GM18868 (cell line): ENCODE measurements around the gene FMO4.
"Not testable (repeated sequence)": the region's sequence is repeated elsewhere in the genome, so short reads cannot be mapped to it uniquely, and the experiment has no call there.

ENCODE experiments used
- ATAC-seq: cut with Tn5 transposase; IDR thresholded peaks from one replicate; pipeline ENCODE4 v1.9.1; 2021; ENCODE audit warnings: mild to moderate bottlenecking, moderate library complexity; ENCODE audit not compliant: unreplicated experiment

FMO4 gene, protein sequence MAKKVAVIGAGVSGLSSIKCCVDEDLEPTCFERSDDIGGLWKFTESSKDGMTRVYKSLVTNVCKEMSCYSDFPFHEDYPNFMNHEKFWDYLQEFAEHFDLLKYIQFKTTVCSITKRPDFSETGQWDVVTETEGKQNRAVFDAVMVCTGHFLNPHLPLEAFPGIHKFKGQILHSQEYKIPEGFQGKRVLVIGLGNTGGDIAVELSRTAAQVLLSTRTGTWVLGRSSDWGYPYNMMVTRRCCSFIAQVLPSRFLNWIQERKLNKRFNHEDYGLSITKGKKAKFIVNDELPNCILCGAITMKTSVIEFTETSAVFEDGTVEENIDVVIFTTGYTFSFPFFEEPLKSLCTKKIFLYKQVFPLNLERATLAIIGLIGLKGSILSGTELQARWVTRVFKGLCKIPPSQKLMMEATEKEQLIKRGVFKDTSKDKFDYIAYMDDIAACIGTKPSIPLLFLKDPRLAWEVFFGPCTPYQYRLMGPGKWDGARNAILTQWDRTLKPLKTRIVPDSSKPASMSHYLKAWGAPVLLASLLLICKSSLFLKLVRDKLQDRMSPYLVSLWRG

DNA sequence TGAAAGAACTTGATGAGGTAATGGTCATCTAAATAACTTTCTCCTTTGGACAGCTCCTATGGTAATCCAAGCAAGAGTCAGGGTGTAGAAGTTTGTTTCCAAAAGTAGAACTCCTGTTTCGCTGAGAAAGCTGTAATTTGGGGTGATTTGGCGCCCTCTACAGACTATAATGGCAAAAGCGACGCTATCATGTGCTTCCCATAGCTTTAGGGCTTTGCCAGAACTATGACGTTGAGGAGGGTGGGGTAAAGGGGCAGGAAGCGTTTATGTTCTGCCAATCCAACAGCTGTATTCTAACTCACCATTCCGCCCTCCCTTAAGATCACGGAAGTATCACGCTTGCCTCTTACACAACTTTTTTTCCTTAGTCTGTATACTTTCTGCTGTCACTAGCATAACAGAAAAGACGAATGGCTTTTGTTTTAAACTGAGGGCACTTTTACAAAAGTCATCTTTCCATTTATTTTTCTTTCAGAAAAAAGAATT, at the start of gene FMO4:
TSS of gene FMO4 (plus strand) at position 349 of the 486 bp plus-strand sequence. CDS start 5,643 bp downstream, outside the sequence.
- ATAC-seq = peak; percentile 99

DNA sequence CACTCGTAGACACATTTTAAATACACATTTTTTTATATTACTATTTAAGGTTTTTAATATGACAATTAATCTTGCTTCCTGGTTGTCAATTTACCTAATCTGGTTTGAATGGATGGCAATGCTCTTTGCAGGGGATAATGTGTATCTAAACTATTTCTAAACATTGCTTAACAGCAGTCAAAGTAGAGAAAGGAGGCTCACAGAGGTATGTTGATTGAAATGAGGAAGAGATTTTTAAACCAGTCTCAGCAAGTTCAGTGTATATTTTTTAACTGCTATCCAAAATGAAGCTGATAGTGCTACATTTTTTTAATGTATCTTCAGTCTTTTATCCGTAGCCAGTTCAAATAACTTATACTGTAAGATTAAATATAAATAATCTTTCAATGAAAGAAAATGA, 48.3 kb upstream of the FMO4 start:
- ATAC-seq = no peak

DNA sequence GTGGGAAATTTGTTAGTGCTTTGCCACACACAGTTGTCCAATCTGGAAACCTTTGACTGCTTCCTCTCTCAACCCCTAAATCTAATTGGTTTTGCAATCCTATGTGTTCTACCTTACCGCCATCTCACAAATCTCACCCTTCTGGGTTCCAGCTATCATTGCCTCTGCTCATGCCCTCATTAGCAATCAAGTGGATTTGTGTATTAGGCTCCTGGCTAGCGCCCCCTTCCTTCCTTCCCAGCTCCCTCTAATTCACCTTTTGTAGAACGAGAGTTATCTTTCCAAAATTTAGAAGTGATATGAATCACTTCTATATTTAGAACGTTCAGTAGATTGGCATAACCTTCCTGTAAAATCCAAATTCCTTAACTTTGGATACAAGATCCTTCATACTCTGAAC, 47.1 kb upstream of the FMO4 start:
- no peak for ATAC-seq

DNA sequence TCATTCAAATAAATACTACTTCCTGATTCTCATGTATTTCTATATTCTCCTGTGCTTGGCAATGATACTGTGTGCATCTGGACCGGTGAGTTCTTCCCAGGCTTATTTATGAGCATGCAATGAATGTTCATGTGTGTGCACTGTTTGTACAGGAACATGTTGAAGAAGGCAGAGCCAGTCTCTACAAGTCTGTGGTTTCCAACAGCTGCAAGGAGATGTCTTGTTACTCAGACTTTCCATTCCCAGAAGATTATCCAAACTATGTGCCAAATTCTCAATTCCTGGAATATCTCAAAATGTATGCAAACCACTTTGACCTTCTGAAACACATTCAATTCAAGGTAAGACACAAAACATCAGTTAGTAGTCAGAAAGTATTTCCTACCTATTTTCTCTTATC, 46.6 kb upstream of the FMO4 start:
- ATAC-seq = no peak

DNA sequence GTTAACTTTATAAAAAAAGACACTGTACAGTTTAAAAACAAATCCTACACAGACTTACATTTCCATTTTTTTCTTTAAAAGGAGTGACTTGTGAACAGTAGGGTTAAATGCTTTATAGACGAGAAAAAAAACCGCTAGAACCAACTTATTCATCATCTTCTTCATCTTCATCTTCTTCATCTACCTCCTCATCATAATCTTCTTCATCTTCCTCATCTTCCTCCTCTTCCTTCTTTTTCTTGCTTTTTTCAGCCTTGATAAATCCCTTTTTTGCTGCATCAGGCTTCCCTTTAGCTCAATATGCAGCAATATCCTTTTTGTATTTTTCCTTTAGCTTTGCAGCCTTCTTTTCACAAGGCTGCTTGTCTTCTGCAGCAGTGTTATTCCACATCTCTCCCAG, 43.2 kb upstream of the FMO4 start:
- no peak for ATAC-seq

DNA sequence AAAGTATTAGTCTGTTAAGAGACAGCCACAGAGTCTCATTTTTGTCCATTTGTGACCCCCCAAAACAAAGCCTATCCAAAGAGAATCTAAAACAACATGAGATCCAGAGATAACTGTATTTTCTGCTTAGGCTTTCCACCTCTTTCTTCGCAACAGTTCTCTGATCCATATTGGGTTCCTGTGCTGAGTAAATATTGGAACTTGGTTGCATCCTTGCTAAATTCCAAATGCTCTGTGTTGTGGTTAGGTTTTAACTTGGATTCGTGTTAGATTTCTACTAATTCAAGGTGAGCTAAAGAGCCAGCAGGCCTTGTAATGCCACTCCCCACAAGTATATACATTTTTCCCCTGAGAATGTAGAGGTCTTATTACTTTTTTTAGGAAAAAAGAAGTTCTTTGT, 36.4 kb upstream of the FMO4 start:
- no peak for ATAC-seq

DNA sequence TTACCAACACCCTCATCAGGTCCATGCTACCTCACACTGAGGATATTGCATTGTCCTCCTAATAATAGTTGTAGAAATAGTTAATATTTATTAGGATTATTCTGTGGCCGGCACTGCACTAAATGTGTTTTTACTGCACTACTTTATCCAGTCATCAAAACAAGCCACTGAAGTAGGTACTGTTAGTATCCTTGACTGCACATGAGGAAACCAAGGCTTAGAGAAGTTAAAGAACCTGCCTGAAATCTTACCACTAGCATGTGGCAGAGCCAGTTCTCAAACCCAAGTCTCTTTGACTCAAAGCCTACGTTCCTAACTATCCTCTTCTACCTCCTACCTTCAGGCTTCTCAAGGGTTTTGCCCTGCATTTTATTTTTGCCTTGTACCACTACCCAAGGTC, 34.7 kb upstream of the FMO4 start:
- ATAC-seq = no peak

DNA sequence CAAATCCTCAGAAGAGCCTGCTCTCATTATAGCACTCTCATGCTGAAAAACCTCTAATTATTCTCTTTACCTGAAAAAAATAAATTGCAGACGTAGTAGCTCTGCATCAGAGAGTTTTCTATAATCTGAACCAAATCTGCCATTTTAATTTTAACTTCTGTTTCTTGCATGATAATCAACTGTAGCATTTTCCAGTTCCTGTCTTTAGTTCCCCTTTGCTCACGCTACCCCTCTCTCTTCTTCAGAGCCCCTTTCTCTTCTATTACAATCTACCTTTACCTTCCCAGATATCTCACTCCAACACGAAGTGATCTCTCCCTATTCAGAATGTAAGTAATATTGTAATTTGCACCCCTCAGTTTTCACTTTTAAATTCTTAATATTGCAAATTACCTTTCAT, 34.3 kb upstream of the FMO4 start:
- no peak for ATAC-seq

DNA sequence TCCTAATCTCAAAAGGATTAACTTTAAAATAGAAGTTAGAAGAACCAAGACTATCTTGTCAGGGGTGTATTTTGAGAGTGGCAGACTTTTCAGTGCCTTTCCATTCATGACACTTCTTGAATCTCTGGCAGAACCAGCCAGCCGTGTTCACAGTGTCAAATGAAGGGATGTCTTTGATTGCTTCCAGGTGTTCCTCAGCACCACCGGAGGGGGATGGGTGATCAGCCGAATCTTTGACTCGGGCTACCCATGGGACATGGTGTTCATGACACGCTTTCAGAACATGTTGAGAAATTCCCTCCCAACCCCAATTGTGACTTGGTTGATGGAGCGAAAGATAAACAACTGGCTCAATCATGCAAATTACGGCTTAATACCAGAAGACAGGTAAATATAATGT, 33.4 kb upstream of the FMO4 start:
- ATAC-seq = no peak

DNA sequence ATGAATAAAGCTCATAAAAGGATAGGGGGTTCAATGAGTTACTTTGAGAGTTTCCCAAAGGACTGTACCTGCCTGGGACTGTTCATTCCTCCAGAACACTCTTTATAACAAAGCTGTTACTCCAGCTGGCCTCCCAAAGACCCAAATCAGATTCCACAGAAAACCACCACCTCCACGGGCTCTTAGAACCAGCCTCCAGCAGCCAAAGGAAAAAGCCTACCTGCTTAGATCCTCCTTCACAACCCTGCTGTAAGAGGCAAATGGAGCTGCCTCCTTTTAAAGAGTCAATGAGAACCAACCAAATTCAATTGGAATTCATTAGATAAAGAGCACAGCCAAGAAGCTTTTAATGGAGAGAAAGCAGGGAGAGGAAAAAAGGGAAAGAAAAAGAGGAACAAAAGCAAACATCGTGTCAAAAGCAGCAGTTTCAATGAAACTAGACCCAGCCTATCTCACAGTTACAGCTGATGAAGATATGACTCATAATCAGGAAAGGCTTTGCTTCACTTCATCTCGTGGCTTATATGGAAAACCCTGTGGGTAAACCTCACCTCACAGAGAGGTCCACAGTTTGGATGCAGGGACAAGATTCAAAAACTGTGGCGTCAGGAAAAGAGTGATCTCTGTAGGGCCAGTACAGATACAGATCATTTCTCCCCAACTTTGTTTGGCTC, 27.8 kb upstream of the FMO4 start:
- peak; percentile 91 for ATAC-seq

DNA sequence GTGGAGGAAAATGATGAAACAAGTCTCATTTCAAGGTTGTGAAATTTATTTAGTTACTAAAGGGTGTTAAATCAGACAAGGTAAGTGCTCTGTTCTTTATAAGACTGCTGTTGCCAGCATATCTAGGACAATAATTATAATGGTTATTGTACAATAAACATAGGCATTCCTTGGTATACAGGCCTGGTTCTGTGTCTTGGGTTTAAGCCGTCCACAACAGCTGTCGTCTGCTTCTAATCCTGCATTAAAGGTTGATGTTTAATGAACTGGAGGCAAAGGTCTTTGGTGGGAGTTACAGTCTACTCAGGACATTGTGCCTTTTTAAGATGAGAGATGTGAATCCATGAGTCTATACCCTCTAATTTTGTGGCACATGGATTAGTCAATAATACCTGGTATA, 23.4 kb upstream of the FMO4 start:
- no peak for ATAC-seq

DNA sequence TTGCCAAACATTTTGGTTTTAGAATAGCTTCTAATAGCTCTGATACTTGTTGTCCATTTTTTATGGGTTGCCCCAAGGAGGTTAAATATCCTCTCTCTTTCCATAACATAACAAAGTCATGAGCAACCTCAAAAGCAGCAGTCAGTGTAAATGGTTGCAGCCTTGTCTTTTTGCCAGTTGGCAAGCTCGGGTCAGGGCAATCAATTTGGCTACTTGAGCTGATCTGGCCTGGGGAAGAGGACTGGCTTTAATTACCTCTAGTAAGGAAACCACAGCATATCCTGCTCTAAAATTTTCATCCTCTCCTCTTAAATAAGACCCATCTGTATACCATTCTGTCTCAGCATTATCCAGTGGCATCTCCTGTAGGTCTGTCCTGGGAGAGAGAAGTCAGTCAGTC, 21.2 kb upstream of the FMO4 start:
- no peak for ATAC-seq

DNA sequence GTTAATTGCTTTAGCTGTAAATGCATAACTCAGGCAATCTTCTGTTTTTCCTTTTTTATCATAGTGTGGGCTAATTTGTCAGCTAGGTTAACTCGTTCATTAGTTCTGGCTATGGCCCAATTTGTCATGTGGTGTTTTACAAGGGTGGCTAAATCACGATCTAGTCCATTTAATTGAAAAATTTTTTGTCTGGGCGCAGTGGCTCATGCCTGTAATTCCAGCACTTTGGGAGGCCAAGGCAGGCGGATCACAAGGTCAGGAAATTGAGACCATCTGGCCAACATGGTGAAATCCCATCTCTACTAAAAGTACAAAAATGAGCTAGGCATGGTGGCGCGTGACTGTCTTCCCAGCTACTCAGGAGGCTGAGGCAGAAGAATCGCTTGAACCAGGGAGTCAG, 18.6 kb upstream of the FMO4 start:
- ATAC-seq = not testable (repeated sequence)

DNA sequence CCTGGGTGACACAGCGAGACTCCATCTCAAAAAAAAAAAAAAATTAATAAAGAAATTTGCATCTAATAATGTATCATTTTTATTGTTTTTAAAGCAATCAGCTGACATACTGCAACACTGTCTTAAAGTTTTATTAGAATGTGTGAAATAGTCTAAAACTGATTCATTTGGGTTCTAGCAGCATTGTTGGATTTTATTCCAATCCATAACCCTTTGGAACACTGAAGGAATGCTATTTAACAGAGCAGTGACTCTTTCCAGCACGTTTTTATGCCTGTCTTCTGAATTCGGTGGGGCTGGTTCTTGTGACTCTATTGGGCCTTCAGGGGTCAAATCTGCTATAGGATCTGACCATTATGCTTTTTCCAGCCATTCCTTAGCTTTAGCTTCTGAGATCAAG, 18.2 kb upstream of the FMO4 start:
- ATAC-seq = no peak

DNA sequence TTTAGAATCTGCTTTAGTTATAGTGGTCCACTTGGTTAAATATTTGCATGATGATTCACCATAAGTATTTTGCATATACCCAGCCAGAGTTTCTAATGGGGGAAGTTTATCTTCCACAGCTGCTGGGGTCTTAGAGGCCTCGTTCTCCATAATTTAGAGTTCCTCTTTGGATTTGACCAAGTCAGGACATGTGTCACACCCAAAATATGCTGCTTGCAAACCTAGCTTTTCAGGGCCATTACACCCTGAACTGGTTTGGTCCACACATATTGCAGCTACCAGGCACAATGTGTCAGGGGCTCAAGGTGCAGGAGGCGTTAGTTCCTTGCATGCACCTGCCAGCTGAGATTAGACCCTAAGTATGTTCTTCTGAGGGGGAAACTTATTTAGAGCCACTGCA, 17.1 kb upstream of the FMO4 start:
- no peak for ATAC-seq

DNA sequence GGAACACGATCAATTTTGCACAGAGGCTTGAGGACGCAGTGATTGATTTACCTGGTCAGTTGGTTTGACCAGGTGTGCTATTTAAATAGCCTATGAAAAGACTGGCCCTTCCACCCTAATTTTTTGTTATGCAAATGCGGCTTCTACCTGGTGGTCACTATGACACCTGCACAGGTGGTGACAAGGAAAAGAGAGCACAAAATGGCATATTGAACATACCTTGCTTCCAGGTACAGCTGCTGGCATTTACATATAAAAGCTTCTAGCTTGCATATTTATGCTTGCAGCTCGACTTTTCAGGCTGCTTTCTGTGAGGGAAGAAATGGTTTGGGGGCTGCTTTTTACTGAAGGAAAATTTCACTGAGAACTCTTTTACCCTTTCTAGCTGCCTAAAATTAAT, 15.3 kb upstream of the FMO4 start:
- ATAC-seq = no peak

DNA sequence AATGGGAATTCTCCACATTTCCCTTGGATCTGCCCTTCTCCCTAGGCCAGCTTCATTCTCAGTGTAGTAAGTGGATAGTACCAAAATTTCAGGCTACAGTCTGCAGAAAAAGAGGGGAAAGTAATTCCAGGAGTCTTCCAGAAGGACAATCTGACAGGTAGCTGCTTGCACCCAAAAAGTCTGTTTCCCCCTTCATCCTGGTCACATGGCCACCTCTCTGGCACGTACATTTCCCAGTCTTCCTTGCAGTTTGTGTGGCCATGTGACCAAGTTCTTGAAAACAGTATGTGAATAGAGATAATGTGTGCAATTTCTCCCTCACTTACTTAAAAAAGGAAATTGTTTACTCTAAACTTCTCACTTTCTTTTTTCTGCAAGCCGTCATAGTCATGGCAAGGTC, 14.6 kb upstream of the FMO4 start:
- no peak for ATAC-seq

DNA sequence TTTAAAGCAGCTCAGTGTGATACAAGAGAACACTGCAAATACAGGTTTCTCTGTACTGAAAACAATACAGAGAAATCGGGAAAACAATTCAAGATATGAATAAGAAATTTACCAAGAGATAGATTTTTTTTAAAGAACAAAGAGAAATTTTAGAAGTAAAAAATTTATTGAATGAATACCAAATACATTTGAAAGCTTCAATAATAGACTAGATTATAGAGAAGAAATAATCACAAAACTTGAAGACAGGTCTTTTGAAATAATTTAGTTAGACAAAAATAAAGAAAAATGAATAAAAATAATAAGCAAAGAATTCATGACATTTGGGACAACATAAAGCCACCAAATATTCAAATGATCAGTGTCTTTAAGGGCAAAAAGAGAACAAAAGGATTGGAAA, 13.6 kb upstream of the FMO4 start:
- no peak for ATAC-seq

DNA sequence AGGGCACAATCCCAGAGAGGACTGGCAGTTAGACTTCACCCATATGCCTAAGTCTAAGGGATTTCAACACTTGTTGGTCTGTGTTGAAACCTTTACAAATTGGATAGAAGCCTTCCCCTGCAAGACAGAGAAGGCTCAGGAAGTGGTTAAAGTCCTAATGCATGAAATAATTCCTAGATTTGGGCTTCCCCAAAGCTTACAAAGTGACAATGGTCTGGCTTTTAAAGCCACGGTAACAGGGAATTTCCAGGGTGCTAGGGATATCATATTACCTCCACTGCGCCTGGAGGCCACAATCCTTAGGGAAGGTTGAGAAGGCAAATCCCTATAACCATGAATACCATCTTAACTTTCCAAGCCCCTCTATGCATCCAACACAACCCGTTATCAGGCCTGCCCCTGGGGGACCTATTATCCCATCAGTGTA, 3.3 kb upstream of the FMO4 start:
- ATAC-seq = no peak

DNA sequence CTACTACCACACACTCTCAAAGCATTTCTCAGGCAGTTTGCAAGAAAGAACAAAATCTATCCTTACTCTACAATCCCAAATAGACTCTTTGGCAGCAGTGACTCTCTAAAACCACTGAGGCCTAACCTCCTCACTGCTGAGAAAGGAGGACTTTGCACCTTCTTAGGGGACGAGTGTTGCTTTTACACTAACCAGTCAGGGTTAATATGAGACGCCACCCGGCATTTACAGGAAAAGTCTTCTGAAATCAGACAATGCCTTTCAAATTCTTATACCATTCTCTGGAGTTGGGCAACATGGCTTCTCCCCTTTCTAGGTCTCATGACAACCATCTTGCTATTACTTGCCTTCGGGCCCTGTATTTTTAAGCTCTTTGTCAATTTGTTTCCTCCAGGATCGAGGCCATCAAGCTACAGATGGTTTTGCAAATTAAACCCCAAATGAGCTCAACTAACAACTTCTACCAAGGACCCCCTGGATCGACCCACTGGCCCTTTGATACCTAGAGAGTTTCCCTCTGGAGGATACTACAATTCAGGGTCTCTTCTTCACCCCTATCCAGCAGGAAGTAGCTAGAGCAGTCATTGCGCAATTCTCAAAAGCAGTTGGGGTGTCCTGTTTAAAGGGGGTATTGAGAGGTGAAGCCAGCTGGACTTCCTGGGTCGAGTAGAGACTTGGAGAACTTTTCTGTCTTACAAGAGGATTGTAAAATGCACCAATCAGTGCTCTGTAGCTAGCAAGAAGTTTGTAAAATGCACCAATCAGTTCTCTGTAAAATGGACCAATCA, 2.0 kb upstream of the FMO4 start:
- ATAC-seq = no peak

DNA sequence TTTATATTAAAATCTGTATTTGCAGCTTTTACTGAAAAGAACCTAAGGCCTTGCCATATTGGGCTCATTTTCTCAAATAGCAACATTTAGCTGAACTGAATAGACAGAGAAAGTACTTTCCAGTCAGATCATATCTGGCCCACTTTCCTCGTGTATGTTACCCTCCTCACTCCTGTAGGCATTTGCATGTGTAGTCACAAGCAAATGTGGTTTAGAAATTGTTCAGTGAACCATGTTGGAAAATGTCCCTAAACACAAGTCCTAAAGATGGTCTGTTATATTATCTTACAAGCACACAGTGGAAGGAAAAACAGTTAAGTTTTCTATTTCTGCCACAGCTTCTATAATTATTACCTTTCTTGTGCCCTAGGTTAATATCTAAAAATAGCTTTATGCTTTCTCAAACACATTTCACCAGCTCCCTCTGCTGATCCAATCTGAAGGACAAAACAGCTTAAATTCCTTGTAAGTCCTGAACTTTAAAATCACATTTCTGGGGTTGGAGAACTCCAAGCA, 606 bp upstream of the FMO4 start:
- ATAC-seq = peak; percentile 70
